ENCODE results near the gene TRIM13.
"Not testable (repeated sequence)": the region's sequence is repeated elsewhere in the genome, so short reads cannot be mapped to it uniquely, and the experiment has no call there.

Gene TRIM13, protein sequence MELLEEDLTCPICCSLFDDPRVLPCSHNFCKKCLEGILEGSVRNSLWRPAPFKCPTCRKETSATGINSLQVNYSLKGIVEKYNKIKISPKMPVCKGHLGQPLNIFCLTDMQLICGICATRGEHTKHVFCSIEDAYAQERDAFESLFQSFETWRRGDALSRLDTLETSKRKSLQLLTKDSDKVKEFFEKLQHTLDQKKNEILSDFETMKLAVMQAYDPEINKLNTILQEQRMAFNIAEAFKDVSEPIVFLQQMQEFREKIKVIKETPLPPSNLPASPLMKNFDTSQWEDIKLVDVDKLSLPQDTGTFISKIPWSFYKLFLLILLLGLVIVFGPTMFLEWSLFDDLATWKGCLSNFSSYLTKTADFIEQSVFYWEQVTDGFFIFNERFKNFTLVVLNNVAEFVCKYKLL

DNA sequence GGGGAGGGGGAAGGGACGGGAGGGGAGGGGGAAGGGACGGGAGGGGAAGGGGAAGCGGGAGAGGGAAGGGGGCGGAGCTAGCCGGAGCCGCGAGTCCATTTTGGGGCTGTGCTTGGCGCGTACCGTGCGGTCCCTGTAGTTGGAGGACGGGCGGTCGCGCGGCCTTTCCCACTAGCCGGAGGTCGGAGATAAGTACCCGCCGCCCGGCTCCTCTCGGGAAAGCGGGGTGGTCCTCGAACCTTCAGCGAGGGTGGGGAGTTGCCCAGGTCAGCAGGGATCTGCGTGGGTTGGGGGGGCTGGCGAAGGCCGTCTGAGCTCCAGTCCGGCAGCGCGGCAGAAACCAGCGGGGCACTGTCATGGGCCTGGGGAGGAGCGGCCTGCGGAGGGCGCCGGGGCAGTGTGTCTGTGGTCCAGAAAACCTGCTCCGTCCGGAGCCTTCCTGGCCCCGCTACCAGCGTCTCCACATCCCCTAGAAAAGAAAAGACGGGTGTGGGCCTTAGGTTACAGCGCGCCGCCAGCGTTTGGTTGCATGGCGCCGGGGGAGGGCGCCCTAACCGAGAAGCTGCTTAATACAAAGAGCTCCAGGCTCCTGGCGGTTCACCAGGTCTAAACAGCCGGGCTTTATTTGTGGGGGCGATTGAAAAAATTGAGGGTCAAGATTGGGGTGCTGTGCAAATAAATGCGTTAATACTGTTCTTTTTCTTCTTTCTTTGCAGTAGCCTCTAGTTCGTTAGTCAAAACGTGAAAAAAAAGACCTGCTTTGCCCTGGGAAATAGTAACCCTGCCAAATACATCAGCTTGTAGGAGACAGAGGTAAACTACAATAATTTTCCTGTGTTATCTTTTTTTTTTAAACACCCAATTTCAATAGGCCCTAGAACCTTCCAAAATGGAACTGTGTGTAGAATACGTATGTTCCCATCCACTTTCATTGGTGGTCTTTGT is at the start of gene TRIM13:
Gene TRIM13, plus strand, starts transcription at position 92 of the 945 bp plus-strand sequence. CDS start 14,899 bp downstream, outside the sequence.
- peak; percentile 62 to 77 for DNase-seq (ENCODE audit: low read depth in 1 of 2, low spot score in 1 of 2)

DNA sequence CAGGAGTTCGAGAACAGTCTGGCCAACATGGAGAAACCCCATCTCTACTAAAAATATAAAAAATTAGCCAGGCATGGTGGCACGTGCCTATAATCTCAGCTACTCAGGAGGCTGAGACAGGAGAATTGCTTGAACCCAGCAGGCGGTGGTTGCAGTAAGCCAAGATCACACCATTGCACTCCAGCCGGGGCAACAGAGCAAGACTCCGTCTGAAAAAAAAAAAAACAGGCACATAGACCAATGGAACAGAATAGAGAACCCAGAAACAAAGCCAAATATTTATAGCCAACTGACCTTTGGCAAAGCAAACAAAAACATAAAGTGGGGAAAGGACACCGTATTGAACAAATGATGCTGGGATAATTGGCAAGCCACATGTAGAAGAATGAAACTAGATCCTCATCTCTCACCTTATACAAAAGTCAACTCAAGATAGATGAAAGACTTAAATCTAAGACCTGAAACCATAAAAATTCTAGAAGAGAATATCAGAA is 48.0 kb upstream of the TRIM13 start:
- DNase-seq (ENCODE audit: low read depth in 1 of 2, low spot score in 1 of 2), result not testable (repeated sequence)

DNA sequence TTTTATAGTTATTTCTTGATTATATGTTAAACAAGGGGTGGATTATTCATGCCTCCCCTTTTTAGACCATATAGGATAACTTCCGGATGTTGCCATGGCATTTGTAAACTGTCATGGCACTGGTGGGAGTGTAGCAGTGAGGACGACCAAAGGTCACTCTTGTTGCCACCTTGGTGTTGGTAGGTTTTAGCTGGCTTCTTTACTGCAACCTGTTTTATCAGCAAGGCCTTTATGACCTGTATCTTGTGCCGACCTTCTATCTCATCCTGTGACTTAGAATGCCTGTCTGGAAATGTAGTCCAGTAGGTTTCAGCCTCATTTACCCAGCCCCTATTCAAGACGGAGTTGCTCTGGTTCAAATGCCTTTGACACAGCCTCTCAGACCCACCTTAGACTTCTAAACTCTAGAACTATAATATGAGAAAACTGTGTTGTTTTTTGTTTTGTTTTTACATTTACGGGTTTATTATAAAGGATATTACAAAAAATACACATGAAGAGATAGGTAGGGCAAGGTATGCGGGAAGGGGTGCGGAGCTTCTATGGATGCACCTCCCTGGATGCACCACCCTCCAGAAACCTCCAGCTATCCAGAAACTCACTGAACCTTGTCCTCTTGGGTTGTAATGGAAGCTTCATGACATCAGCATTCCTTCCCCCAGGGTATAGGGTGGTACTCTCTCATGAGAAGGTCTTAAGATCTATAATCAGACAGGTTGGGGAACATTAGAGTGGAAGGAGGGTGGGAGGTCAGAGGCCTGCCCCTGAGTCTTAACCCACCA is 44.9 kb upstream of the TRIM13 start:
- DNase-seq (ENCODE audit: low read depth in 1 of 2, low spot score in 1 of 2), result no peak

DNA sequence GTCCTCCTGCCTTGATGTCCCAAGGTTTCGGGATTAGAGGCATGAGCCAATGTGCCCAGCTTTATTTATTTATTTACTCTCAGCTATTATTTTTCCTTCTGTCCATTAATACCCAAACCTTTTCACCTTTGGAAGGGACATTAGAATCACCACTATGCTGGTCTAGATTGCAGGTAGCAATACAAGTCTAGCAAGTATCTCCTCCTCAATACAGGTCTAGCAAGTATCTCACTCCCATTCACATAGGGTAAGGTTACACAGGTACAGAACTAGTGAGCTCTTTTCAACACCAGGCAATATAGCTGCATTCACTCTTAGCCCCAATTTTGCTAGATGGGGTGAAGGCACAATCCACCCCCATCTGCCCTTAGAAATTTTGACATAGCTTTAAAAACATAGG is 43.3 kb upstream of the TRIM13 start:
- DNase-seq (ENCODE audit: low read depth in 1 of 2, low spot score in 1 of 2), result no peak

DNA sequence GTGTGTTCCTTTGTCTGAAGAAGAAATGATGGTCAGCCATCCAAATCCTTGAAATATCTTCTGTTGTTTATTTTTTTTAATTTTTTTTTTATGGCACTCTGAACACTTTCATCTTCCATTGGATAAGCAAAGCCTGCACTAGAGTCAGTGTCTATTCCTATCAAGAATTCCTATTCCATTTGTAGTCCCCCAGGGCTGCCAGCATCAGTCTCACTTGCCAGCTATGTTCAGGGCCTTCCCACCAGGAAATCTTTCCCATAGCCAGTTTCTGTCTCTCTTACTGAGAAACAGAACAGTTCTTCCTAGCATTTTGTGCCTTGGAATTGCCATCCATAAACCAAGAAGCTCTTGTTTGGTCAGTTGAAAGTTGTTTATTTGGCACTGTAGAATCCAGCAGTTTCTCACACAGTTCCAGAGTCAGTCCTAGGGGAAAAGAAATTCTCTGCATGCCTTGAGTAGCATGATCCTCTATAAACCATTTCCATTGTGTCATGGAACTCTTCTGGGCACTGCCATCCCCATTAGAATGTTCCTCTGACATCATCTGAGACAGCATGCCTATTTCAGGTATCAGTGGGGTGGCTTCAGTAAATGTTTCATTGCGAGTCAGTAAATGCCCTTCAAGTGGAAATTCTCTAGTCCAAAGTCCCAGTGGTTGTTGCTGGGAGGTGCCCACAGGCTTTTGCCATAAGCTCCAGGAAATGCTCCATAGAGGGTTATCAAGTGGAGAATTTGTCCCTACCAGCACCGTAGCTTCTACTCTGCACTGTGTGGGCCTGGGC is 42.0 kb upstream of the TRIM13 start:
- no peak for DNase-seq (ENCODE audit: low read depth in 1 of 2, low spot score in 1 of 2)

- no peak for DNase-seq (ENCODE audit: low read depth in 1 of 2, low spot score in 1 of 2)
Observed at GRCh38 chr13:49956131-49956530, 40.7 kb upstream of the TRIM13 start.

DNA sequence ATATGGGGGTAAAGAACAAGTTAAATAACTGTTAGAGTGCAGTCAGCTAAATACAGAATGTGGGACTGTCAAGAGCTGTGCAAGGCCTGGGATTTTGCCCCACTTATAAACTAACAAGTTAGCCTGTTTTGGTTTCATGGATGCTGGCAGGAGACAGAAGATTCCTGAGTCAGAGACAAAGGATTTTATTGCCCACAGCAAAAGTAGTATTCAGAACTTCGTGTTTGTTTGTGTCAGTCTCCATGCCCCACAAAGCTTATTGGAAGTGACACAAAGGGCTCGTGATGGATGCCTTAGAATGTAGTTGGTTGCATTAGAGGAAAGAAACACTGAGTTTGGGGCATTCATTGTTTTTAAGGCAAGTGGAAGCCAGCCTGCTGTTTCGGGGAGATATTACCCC is 38.5 kb upstream of the TRIM13 start:
- DNase-seq (ENCODE audit: low read depth in 1 of 2, low spot score in 1 of 2), result no peak

- no peak for DNase-seq (ENCODE audit: low read depth in 1 of 2, low spot score in 1 of 2)
Observed at GRCh38 chr13:49967456-49967855, 29.4 kb upstream of the TRIM13 start.

GRCh38 chr13:49972709-49973108 is 24.1 kb upstream of the TRIM13 start:
- no peak for DNase-seq (ENCODE audit: low read depth in 1 of 2, low spot score in 1 of 2)

DNA sequence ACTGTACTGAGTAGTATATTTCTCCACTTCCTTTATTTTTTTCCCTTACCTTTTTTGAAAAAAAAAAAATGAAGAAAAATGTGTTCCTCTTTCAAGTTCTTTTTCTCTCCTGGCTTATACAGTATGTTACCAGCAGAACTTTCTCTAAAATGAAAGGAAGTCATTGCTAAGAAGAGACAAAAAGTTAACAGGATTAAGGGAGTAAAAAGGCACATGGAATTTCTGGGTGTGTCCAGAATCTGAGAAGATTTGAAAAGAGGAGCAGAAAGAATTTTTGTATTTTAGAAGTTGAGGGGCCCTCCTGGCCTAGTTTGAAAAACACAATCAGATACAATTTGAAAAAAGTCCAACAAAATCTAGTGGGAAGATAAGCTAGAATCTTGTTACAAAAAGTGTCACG is 21.0 kb upstream of the TRIM13 start:
- no peak for DNase-seq (ENCODE audit: low read depth in 1 of 2, low spot score in 1 of 2)

- DNase-seq (ENCODE audit: low read depth in 1 of 2, low spot score in 1 of 2), result peak; percentile 53 to 64
Observed at GRCh38 chr13:49976314-49977258, 20.3 kb upstream of the TRIM13 start.

DNA sequence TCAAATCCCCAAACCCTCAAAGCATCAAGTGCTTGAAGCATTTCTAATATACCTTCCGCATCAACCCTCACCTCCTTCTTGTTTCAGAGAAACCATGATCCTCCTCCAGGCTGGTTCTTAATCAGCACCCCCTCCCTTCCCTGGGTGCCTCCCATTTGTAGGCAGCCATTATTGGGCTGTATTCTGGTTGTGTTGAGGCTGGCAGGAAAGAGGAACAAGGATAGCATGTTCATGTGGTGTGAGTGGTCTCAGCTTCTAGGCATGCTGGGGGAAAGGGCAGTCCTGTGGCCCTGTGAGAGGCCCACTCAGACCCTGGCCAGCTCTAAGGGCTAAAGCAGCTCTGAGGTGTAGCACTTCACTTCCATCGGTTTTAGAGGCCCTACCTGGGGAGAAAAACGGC is 18.9 kb upstream of the TRIM13 start:
- DNase-seq (ENCODE audit: low read depth in 1 of 2, low spot score in 1 of 2), result no peak

DNA sequence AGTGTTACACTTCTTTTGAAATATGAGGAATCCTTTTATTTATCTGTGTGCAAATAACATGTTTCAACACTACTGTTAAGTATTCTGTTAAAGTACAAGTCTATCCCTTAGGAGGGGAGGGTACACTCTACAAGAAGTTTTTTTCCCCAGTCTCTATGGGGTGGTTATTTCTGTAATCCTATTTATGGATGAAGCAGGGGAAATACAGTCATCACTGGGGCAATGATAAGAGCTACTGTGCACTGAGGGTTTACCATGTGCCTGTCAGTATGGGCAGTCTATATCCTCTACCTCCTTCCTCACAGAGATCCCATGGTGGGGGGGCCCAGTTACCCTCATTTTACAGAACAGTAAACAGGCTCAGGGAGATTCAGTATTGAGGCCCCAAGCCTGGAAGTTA is 16.6 kb upstream of the TRIM13 start:
- DNase-seq (ENCODE audit: low read depth in 1 of 2, low spot score in 1 of 2), result no peak

DNA sequence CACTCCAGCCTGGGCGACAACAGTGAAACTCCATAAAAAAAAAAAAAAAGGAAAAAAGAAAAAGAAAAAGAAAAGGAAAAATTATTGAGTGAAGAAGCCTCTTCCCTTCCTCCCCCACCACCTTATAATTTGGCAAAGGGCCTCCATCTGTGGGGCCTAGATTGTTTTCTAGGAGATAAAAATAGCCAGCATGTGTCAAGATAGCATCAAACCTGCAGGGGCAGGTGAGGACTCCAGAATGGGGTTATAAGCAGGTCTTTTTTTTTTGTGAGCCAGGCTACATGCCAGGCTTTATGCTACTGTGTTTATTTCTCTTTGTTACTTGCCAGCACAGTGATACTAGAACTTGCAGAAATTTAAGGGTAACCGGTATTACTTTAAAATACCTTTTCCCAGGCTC is 11.7 kb upstream of the TRIM13 start:
- DNase-seq (ENCODE audit: low read depth in 1 of 2, low spot score in 1 of 2), result no peak

GRCh38 chr13:49986471-49986870 is 10.4 kb upstream of the TRIM13 start:
- DNase-seq (ENCODE audit: low read depth in 1 of 2, low spot score in 1 of 2), result no peak

DNA sequence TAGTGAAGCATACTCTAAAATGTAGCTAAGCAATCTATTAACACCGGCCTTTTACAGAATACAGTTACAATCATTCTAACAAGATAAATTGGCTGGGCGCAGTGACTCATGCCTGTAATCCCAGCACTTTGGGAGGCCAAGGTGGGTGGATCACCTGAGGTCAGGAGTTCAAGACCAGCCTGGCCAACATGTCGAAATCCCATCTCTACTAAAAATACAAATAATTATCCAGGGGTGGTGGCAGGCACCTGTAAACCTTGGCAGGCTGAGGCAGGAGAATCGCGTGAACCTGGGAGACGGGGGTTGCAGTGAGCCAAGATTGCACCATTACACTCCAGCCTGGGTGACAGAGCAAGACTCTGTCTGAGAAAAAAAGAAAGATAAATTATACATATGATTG is 6.2 kb upstream of the TRIM13 start:
- DNase-seq (ENCODE audit: low read depth in 1 of 2, low spot score in 1 of 2), result not testable (repeated sequence)

- DNase-seq (ENCODE audit: low read depth in 1 of 2, low spot score in 1 of 2), result no peak
Observed at GRCh38 chr13:49993111-49993510, 3.7 kb upstream of the TRIM13 start.

- DNase-seq (ENCODE audit: low read depth in 1 of 2, low spot score in 1 of 2), result no peak
Observed at GRCh38 chr13:49993666-49994065, 3.2 kb upstream of the TRIM13 start.

GRCh38 chr13:49995625-49996101 is 1.2 kb upstream of the TRIM13 start:
- DNase-seq (ENCODE audit: low read depth in 1 of 2, low spot score in 1 of 2), result no peak
